Measurements from ENCODE around the gene ROR2.

- TF ChIP-seq POLR2A (IDR thresholded peaks at IDR 0.05; ENCODE audit: low read depth, low read length) (no peak), POLR2AphosphoS5 (IDR thresholded peaks at IDR 0.05; ENCODE audit: low read depth, low read length) (no peak)
Observed at GRCh38 chr9:91655658-91656057, 294.4 kb downstream of the ROR2 start.

Data from GM12892 (cell line).